GM12878 (cell line): ENCODE data around the gene PTCRA. TPM values are rescaled to one million over a fixed set of nuclear protein-coding genes. Genes with fewer than 3 reads are reported as not detected.
"Not testable (repeated sequence)": the region's sequence is repeated elsewhere in the genome, so short reads cannot be mapped to it uniquely, and the experiment has no call there.

ENCODE experiments used
- ATAC-seq: fragments of 200-7000 bp; cut with Tn5 transposase; 3 replicates; pipeline ENCODE4 v1.9.1; 2020; ENCODE audit warnings: mild to moderate bottlenecking, moderate library complexity
- BruUV-seq: library from RNA; stranded (reverse); fragments of 400-500 nt; replicated peaks from 2 replicates; lab custom pipeline; 2021; lab: Mats Ljungman, UMichigan
- CTCF ChIA-PET: fragments of 300-600 bp; sonication (Branson Sonifier 250); formaldehyde crosslinking; extraction: SDS; loops from one replicate; lab custom pipeline; 2021; ENCODE audit warnings: inconsistent platforms; lab: Yijun Ruan, JAX
- POLR2A ChIA-PET: fragments of 350-600 bp; formaldehyde crosslinking; extraction: SDS; loops from one replicate; lab custom pipeline; 2021; ENCODE audit warnings: inconsistent platforms; lab: Charles Lee
- RAD21 ChIA-PET: fragments of 300-600 bp; sonication (Branson Sonifier 250); formaldehyde crosslinking; loops from one replicate; lab custom pipeline; 2023; ENCODE audit warnings: antibody characterized with exemption; ENCODE audit not compliant: unreplicated experiment; lab: Charles Lee
- SMC1A ChIA-PET: fragments of 300-600 bp; sonication (Branson Sonifier 250); formaldehyde crosslinking; loops from one replicate; lab custom pipeline; 2023; ENCODE audit not compliant: unreplicated experiment, uncharacterized antibody; lab: Charles Lee
- DNase-seq: peaks from one replicate; pipeline ENCODE4 v3.0.0-alpha.2; 2011; ENCODE audit warnings: low read depth, low spot score
- FAIRE-seq: peaks from 3 replicates; lab custom pipeline; 2011; peaks lifted over from hg19 to GRCh38; lab: Jason Lieb, UNC
- H2AFZ ChIP-seq: 2 replicates; pipeline ENCODE4 v1.6.0; 2011; ENCODE audit warnings: low read depth, low read length, control low read depth; ENCODE audit not compliant: control insufficient read depth
- H3K27ac ChIP-seq: 2 replicates; pipeline ENCODE4 v1.5.1; 2011; ENCODE audit warnings: control low read depth; ENCODE audit not compliant: control insufficient read depth, insufficient read depth
- H3K27me3 ChIP-seq, 2 experiments: replicated peaks in 1 of 2; 2 replicates each; pipeline versions ENCODE4 v1.6.0 to v1.6.1; 2011; ENCODE audit warnings: low read length in 1 of 2; ENCODE audit not compliant: control insufficient read depth in 2 of 2, insufficient read depth in 2 of 2
- H3K36me3 ChIP-seq, 2 experiments: 2 replicates each; pipeline ENCODE4 v1.5.1; 2011; ENCODE audit warnings: low read length in 1 of 2; ENCODE audit not compliant: control insufficient read depth in 2 of 2, insufficient read depth in 2 of 2
- H3K4me1 ChIP-seq: 2 replicates; pipeline ENCODE4 v1.6.1; 2011; ENCODE audit warnings: mild to moderate bottlenecking, low read length, moderate library complexity, mixed read lengths; ENCODE audit not compliant: control insufficient read depth, insufficient read depth
- H3K4me2 ChIP-seq: 2 replicates; pipeline ENCODE4 v1.6.0; 2011; ENCODE audit warnings: control low read depth; ENCODE audit not compliant: control insufficient read depth, insufficient read depth
- H3K4me3 ChIP-seq: fragments of 200-600 bp; sonication (generic); 2 replicates; pipeline ENCODE4 v1.5.1; 2016
- H3K79me2 ChIP-seq: 2 replicates; pipeline ENCODE4 v1.6.0; 2011; ENCODE audit warnings: low read length; ENCODE audit not compliant: control insufficient read depth, insufficient read depth
- H3K9ac ChIP-seq: 2 replicates; pipeline ENCODE4 v1.8.0; 2011; ENCODE audit warnings: low read length, control low read depth, mixed read lengths; ENCODE audit not compliant: control insufficient read depth, insufficient read depth
- H3K9me3 ChIP-seq: replicated peaks from 3 replicates; pipeline ENCODE4 v1.5.1; 2011; ENCODE audit warnings: mild to moderate bottlenecking, low read length; ENCODE audit not compliant: control insufficient read depth, insufficient read depth
- H4K20me1 ChIP-seq: 2 replicates; pipeline ENCODE4 v1.6.0; 2011; ENCODE audit not compliant: control insufficient read depth, insufficient read depth
- ASH2L ChIP-seq: fragments of 300-600, 200-600 bp; sonication (generic); IDR thresholded peaks from 2 replicates; pipeline ENCODE4 v1.6.1; 2017; ENCODE audit warnings: low read depth, mild to moderate bottlenecking, borderline replicate concordance
- ATF7 ChIP-seq: fragments of 450-650 bp; IDR thresholded peaks from 2 replicates; pipeline ENCODE4 v1.6.1; 2016; ENCODE audit warnings: low read depth, mild to moderate bottlenecking
- CHD1 ChIP-seq: IDR thresholded peaks from 2 replicates; pipeline ENCODE4 v1.6.1; 2012; ENCODE audit warnings: low read depth, low read length, improper control_type of control experiment
- CREB1 ChIP-seq: IDR thresholded peaks from 2 replicates; pipeline ENCODE4 v1.6.1; 2012; ENCODE audit warnings: low read depth, mild to moderate bottlenecking, inconsistent platforms
- CREM ChIP-seq: IDR thresholded peaks from 2 replicates; pipeline ENCODE4 v1.6.1; 2014; ENCODE audit warnings: antibody characterized with exemption, low read depth
- ESRRA ChIP-seq: IDR thresholded peaks from 2 replicates; pipeline ENCODE4 v1.6.1; 2012; ENCODE audit warnings: mild to moderate bottlenecking, low read length, improper control_type of control experiment
- ETV6 ChIP-seq, 2 experiments: fragments of 450-650 bp in 1 of 2; IDR thresholded peaks in 1 of 2; conservative IDR thresholded peaks in 1 of 2; 2 replicates each; pipeline ENCODE4 v1.6.1; 2014; ENCODE audit warnings: antibody characterized with exemption in 1 of 2, borderline replicate concordance in 1 of 2, low read depth in 1 of 2, mild to moderate bottlenecking in 1 of 2, moderate library complexity in 1 of 2
- GABPA ChIP-seq: IDR thresholded peaks from 2 replicates; pipeline ENCODE4 v1.6.1; 2014; ENCODE audit warnings: antibody characterized with exemption, low read depth, mild to moderate bottlenecking, inconsistent platforms
- KDM1A ChIP-seq: fragments of 200-600 bp; sonication (generic); IDR thresholded peaks from 2 replicates; pipeline ENCODE4 v1.6.1; 2016; ENCODE audit warnings: borderline replicate concordance
- MXI1 ChIP-seq: fragments of 150-350 bp; IDR thresholded peaks from 2 replicates; pipeline ENCODE4 v1.6.1; 2011; ENCODE audit warnings: low read depth, mild to moderate bottlenecking, inconsistent platforms, low read length, improper control_type of control experiment
- RAD51 ChIP-seq: fragments of 450-650 bp; IDR thresholded peaks from 2 replicates; pipeline ENCODE4 v1.6.1; 2016; ENCODE audit warnings: moderate library complexity, mild to moderate bottlenecking, inconsistent platforms
- RBBP5 ChIP-seq: fragments of 200-600 bp; sonication (generic); conservative IDR thresholded peaks from 2 replicates; pipeline ENCODE4 v1.6.1; 2016
- SREBF2 ChIP-seq: IDR thresholded peaks from 2 replicates; pipeline ENCODE4 v1.6.1; 2012; ENCODE audit warnings: mild to moderate bottlenecking, low read length
- WGBS: methylation state at CpG from one replicate; pipeline ENCODE4 v1.1.6; 2016; ENCODE audit warnings: low lambda C conversion rate; ENCODE audit not compliant: insufficient replicate concordance, insufficient coverage; ENCODE audit errors: missing lambda C conversion rate; 5-methylcytosine and 5-hydroxymethylcytosine counted together
- in situ Hi-C: fragments of 300-500 bp; cut with MboI; formaldehyde crosslinking; loops from 9 replicates; pipeline ENCODE4 v1.14.3; 2018; ENCODE audit warnings: mixed read lengths
- intact Hi-C: fragments of 100-400 bp; cut with micrococcal nuclease; formaldehyde crosslinking; loops from one replicate; pipeline ENCODE4 v1.14.2; 2022; ENCODE audit not compliant: unreplicated experiment
- polyA plus RNA-seq, 11 experiments: library from polyadenylated mRNA; depleted of rRNA in 4 of 11; unstranded in 6 of 11; stranded (reverse) in 5 of 11; fragments of >200 nt; fragmentation: Nextera tagmentation in 4 of 11; fragmentation: Illumina TruSeq in 1 of 11; extraction: Ambion mirVana in 4 of 11; extraction: Trizol in 1 of 11; gene quantifications; 1 replicate in 1 of 11; 2 replicates in 10 of 11; pipeline versions ENCODE4 v1.2.1 to v1.2.3, GENCODE V29; 2011 to 2016; ENCODE audit warnings: inconsistent platforms in 2 of 11, missing spikeins in 2 of 11, low read depth in 1 of 11
- total RNA-seq, 4 experiments: library from RNA; depleted of rRNA in 3 of 4; stranded (reverse); fragments of >200 nt in 3 of 4; fragmentation: Illumina TruSeq in 1 of 4; extraction: Trizol in 1 of 4; gene quantifications; 2 replicates each; pipeline versions ENCODE4 v1.2.1 to v1.2.3, GENCODE V29; 2013 to 2021
- TF ChIP-seq, protein P1 (sequence below): fragments of 450-650 bp; conservative IDR thresholded peaks from 2 replicates; pipeline ENCODE4 v1.6.1; 2017; ENCODE audit warnings: mild to moderate bottlenecking, moderate library complexity
- TF ChIP-seq, protein P2 (sequence below): fragments of 450-650 bp; IDR thresholded peaks from 2 replicates; pipeline ENCODE4 v1.6.1; 2016; ENCODE audit warnings: mild to moderate bottlenecking
- TF ChIP-seq, protein P3 (sequence below): IDR thresholded peaks from 2 replicates; pipeline ENCODE4 v1.6.1; 2011; ENCODE audit warnings: low read depth, low read length, improper control_type of control experiment, borderline replicate concordance

PTCRA gene
- total and polyA plus RNA-seq, 10 of the 15 experiments (the other 5 are each of a cell fraction or from before 2014, with no cell fraction given): 0.10 to 1.1 (median 0.19) TPM; not detected in 4

DNA sequence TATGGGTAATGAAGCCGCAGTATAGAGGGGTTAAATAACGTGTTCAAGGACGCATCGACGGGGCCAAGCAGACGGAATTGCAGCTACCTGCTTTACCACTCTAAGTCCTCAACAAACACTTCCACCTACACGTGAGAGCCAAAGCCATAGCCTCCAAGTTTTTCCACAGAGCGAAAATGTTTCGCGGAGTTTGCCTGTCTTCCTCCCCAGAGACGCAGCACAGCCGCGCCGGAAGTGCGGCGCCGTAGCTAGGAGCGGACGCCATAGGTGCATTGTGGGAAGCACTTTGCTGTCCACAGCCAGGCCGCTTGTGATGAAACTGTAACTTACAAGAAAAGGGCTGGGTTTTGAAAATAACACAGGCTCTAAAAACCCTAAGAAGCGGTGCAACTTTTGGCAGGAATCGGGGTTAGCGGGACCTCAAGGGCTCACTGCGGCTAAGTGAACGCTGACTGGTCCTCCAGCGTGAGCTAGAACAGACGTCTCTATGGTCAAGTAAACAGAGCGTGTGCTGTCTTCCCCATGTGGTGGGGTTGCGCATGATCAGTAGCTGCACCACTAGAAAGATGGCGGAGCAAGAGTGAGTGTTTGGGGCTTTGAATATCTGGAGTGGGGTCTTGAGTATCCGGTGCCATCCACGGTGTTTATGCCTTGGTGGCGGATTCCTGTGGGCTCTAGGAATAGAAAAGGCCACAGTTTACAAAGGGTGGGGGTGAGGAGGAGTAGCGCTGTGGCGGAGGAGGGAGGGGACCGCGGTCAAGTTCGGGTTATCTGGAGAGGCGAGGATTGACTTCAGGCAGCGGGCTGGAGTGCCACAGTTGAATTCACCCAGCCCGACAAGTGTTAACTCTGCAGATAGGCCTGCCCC, 36.2 kb upstream of the PTCRA start, which contains the start of gene RPL7L1 (continued):
- TF ChIP-seq, protein P1, sequence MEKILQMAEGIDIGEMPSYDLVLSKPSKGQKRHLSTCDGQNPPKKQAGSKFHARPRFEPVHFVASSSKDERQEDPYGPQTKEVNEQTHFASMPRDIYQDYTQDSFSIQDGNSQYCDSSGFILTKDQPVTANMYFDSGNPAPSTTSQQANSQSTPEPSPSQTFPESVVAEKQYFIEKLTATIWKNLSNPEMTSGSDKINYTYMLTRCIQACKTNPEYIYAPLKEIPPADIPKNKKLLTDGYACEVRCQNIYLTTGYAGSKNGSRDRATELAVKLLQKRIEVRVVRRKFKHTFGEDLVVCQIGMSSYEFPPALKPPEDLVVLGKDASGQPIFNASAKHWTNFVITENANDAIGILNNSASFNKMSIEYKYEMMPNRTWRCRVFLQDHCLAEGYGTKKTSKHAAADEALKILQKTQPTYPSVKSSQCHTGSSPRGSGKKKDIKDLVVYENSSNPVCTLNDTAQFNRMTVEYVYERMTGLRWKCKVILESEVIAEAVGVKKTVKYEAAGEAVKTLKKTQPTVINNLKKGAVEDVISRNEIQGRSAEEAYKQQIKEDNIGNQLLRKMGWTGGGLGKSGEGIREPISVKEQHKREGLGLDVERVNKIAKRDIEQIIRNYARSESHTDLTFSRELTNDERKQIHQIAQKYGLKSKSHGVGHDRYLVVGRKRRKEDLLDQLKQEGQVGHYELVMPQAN: peak; percentile 60; the same call in 1 of the 2 replicates
- TF ChIP-seq SREBF2: 0 out of 2 replicates have a peak, but pooled peaks have one; percentile 16
- TF ChIP-seq RAD51: peak; percentile 79
- peak; percentile 95 for TF ChIP-seq CREB1
- peak; percentile 95 for TF ChIP-seq RBBP5
- TF ChIP-seq CREM: peak; percentile 97
- TF ChIP-seq MXI1: peak; percentile 89
- TF ChIP-seq ASH2L: peak; percentile 60; the same call in 1 of the 2 replicates
- TF ChIP-seq, protein P2, sequence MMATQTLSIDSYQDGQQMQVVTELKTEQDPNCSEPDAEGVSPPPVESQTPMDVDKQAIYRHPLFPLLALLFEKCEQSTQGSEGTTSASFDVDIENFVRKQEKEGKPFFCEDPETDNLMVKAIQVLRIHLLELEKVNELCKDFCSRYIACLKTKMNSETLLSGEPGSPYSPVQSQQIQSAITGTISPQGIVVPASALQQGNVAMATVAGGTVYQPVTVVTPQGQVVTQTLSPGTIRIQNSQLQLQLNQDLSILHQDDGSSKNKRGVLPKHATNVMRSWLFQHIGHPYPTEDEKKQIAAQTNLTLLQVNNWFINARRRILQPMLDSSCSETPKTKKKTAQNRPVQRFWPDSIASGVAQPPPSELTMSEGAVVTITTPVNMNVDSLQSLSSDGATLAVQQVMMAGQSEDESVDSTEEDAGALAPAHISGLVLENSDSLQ: 0 out of 2 replicates have a peak, but pooled peaks have one; percentile 6
- TF ChIP-seq GABPA: peak; percentile 88
- no peak for TF ChIP-seq ETV6 (conservative IDR thresholded peaks at IDR 0.05 in 1 of 2, IDR thresholded peaks at IDR 0.05 in 1 of 2; ENCODE audit: borderline replicate concordance in 1 of 2, low read depth in 1 of 2)
- TF ChIP-seq ATF7: peak; percentile 53
- TF ChIP-seq CHD1: 0 out of 2 replicates have a peak, but pooled peaks have one; percentile 74
- peak; percentile 74; the same call in 1 of the 2 replicates for TF ChIP-seq ESRRA
- TF ChIP-seq KDM1A: no peak
- TF ChIP-seq, protein P3, sequence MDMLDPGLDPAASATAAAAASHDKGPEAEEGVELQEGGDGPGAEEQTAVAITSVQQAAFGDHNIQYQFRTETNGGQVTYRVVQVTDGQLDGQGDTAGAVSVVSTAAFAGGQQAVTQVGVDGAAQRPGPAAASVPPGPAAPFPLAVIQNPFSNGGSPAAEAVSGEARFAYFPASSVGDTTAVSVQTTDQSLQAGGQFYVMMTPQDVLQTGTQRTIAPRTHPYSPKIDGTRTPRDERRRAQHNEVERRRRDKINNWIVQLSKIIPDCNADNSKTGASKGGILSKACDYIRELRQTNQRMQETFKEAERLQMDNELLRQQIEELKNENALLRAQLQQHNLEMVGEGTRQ: peak; percentile 43; the same call in 1 of the 2 replicates

DNA sequence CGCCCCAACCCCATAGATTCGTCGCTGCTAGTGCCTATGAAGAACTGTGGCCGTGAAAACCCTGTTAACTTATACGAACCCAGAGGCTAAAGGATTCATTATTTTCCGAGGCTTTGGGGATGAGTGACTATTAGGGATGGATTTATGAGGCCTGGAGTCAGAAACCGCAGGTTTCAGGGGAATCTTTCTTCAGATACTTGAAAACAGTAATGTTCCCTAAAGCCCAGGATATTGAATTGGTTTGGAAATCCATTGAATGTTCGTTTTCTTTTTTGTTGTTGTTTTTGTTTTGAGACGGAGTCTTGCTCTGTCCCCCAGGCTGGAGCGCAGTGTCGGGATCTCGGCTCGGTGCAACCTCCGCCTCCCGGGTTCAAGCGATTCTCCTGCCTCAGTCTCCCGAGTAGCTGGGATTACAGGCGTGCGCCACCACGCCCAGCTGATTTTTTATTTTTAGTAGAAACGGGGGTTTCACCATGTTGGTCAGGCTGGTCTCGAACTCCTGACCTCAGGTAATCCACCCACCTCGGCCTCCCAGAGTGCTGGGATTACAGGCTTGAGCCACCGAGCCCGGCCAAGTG, 35.5 kb upstream of the PTCRA start:
- H3K4me1 ChIP-seq, ATAC-seq, FAIRE-seq, in situ Hi-C loops, intact Hi-C loops, H4K20me1 ChIP-seq, H3K9me3 ChIP-seq, DNase-seq, H3K27me3 ChIP-seq: not testable (repeated sequence)
- peaks cover 36% of the 10 kb centered on the region for H3K79me2 ChIP-seq
- ChIA-PET CTCF (interaction anchor here (0.6 to 5.5 kb wide), 10 partner anchors 11 to 217 kb away, joined by 3 to 87 read pairs (median 5); no protein-coding TSS in a partner anchor), POLR2A (interaction anchor here (0.5 to 3.5 kb wide), 11 partner anchors 10 to 956 kb away, joined by 3 to 16 read pairs (median 4); partner anchors contain the start of genes KLHDC3 and MEA1), RAD21 (interaction anchor here (0.9 to 2.2 kb wide), 11 partner anchors 11 to 374 kb away, joined by 3 to 26 read pairs (median 4); partner anchors contain the start of genes BICRAL, CNPY3, TBCC and UBR2), SMC1A (interaction anchor here (0.5 to 7.1 kb wide), 12 partner anchors 9 to 938 kb away, joined by 3 to 58 read pairs (median 4); partner anchors contain the start of genes CCND3, CUL7 and KLHDC3)
- H2AFZ ChIP-seq: peak overlapping the region; percentile 13; the same call in 1 of the 2 replicates
- H3K4me3 ChIP-seq: peak overlapping the region; percentile 86
- WGBS: 1% methylated on average over 25 of the region's 25 CpGs
- H3K9ac ChIP-seq: peak overlapping the region; percentile 96
- peaks cover 12 to 16% of the 10 kb centered on the region in 2 experiments for H3K36me3 ChIP-seq
- H3K27ac ChIP-seq: peak overlapping the region; percentile 78
- peak overlapping the region; percentile 56 for H3K4me2 ChIP-seq
- TSS peak; percentile 89 for BruUV-seq
